OCI-M1 (cell line): Measurements from ENCODE around the gene MACROD2.
A peak's percentile ranks its signal among the peaks of the same experiment; 100 is the strongest.
"Not testable (repeated sequence)": the region's sequence is repeated elsewhere in the genome, so short reads cannot be mapped to it uniquely, and the experiment has no call there.

Experiments used
- DNase-seq: peaks from one replicate; lab custom pipeline; 2025; lab: John Stamatoyannopoulos, UW

Gene MACROD2

DNA sequence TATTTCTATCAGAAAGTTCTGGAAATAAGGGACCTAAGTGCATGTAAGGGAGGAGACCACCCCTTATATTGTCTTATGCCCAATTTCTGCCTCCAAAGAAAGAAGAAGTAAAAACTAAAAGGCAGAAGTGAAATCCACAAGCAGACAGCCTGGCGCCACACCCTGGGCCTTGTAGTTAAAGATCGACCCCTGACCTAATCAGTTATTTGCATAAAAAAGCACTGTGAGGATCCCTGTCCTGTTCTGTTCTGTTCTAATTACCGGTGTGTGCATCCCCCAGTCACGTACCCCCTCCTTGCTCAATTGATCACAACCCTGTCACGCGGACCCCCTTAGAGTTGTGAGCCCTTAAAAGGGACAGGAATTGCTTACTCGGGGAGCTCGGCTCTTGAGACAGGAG, 1812.5 kb downstream of the MACROD2 start:
- not testable (repeated sequence) for DNase-seq

DNA sequence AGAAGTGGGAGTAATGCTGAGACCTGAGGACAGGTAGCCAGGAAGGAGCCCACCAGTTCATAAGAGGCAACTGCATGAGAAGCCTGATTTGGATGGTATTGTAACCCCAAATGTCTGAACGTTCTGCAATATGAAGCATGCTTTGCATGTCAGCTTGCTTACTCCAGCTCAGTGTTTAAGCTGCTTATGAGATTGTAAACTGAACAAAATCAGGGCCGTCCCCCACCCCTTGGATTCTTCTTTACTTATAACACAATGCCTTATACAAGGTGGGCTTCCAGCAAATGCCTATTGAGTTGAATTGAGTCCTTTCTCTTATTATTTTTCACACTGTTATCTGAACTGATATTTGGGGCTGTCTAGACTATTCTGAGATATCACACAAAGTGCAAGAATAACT, 1816.6 kb downstream of the MACROD2 start:
- no peak for DNase-seq

DNA sequence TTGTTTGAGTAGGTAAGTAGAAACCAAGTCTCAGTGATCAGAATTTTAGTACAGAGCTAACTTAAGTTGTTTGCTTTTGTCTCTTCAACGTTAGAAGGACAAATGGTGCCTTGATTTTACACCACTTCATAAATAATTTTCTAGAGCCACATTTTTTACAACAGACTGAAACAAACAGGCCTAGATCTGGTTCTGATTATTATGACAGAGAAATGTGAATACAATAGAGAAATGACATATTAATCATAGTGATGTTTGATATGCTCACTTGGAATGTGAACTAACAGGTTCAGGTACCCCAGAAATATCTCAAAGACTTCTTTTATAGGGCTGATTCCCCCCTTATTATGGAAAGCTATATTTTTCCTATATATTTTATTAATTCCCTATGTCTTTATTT, 1817.4 kb downstream of the MACROD2 start:
- DNase-seq = no peak

DNA sequence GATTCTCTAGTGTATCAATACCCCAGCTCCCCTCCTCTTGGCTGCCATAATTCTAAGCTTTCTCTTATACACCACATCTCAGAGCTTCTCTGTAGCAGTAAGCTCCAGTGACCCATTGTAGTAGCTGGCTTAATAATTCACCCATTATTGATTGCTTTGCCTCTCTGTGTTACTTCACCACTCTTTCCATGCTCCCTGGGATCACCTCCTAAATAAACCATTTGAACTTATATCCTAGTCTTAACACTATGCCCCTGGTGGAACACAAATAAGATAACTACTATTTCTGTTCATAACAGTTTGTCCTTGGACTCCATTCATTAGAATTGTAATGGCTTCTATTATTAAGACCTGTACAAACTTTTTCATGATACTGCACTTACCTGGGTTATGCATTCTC, 1819.0 kb downstream of the MACROD2 start:
- DNase-seq = no peak

DNA sequence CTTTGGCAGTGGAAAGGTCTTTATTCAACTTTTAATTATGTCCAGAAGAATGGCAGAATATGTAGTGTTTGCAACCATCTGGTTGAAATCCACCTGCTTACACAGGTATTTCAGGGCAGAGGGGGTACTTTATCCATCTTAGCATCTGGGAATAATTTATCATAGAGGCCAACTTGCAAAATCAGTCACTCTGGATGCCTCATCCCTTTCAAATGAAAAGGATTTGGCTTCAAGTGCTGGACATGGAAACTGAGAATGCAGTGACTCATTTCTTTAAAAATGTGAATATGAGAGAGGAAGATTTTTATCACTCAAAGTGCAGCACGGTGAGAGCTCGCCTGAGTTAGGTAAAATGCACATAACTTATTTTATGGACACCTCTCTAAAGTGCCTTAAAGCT, 1819.6 kb downstream of the MACROD2 start:
- DNase-seq = no peak

DNA sequence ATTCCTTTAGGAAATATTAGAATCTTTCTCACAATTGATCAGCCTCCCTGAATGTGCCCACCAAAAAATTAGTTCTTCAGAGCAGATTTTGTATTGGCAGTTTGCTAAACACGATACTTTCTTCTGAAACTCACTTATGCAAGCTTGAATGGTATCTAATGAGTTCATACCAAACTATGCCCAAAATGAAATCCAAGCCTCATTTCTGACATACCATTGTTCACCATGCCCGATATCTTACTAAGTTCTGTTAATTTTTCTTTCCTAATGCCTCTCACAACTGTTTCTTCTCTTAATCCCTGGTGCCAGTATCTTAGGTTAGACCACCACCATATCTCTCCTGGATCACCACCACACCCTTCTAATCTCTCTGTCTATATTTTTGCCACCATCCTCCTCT, 1822.0 kb downstream of the MACROD2 start:
- no peak for DNase-seq

DNA sequence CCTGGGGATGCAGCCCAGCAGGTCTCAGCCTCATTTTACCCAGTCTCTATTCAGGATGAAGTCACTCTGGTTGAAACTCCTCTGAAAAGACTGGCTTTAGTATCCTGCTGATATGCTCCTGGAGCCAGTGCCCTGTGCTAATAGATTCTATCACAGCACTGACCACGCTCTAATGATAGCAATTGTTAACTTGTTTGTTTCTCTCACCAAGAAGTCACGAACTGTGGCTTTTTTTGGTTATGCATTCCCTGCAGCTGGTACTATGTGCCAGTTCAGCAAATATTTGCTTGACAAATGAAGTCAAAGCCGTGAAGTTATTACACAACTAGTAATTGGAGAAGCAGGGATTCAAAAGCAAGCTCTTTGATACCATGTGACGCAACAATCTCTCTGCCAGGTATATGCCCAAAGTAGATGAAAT, 1823.3 kb downstream of the MACROD2 start:
- DNase-seq = no peak

DNA sequence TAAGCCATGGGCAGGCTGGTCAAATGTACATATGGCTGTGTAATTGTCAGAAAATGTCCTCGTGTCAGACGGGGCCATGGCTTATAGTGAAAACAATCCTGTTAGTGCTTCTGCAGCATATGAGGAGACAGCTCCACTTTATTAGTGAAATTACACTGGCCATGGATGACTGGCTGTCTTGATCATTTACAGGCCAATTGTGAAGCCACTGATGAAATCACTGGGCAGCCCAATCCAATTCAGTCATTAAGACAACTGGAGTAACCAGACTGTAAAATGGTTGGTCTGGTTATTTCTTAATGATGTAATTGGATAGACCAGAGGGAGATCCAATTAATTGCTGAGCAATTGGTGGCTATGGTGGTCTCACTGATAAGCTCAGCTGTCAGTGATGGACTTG, 1828.4 kb downstream of the MACROD2 start:
- DNase-seq = no peak

DNA sequence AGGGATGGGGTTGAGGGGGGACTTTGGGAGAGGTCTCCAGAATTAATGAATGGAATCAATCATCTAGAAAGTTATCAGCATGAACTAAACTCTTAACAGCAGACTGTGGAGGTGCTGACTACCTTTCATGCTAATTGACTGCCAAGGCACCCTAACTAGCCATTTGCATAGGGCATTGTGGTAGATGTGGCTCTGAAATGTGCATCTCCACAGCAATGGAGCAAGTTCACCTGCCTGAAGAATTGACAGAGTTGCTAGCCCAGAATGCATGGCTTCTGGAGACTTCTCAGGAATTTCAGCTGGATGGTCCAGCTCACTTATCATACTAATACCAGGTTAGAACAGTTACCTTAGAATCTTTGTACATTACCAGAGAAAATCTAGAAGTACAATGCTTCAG, 1832.3 kb downstream of the MACROD2 start:
- no peak for DNase-seq

DNA sequence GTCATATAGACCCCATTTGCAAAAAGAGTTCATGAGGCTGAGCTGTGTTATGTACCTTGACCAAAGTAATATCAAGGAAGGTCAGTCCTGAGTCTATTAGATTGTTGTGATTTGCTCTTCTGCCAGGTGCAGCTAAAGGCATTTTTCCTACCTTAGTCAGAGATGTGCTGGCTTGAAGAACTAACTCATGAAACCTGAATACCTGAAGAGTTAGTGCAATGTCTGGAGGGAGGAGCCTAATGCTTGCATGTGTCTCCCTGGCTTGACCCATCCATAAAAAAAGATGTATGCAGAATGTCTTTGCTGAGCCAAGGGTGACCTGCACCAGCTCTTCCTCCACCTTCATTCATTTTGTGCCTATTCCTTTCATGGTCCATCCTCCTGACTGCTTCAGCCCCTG, 1835.9 kb downstream of the MACROD2 start:
- DNase-seq = no peak

DNA sequence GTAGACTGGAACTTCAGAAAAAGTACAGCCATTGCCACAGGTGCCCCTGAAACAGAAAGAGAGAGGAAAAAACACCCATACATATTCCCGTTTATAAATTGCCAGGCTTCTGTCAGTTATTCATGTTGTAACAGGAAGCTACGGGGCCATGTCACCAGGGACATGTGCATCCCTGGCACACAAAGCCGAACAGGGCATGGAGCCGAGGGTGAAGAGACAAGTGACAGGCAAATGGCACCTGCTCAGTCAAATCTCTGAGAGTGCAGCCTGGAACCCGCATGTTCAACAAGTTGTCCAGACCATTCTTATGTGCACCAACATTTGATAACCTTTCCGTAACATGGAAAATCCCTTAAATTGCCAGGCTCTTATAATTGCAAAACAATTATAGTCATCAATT, 1837.2 kb downstream of the MACROD2 start:
- no peak for DNase-seq

DNA sequence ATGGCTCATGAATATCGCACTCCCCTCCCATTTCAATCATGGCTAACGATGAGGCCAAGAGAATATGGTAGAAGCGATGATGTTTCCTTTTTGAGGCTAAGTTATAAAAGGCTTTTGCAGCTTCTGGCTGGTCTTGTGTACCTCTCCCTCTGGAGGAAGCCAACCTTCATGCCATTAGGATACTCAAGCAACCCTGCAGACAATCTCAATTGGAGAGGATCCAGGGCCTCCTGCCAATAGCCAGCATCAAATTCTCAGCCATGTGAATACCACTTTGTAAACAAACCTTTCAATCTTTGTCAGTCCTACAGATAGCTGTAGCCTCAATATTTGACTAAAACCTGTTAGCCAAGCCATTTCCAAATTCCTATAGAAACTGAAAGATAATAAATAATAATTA, 1839.5 kb downstream of the MACROD2 start:
- no peak for DNase-seq

DNA sequence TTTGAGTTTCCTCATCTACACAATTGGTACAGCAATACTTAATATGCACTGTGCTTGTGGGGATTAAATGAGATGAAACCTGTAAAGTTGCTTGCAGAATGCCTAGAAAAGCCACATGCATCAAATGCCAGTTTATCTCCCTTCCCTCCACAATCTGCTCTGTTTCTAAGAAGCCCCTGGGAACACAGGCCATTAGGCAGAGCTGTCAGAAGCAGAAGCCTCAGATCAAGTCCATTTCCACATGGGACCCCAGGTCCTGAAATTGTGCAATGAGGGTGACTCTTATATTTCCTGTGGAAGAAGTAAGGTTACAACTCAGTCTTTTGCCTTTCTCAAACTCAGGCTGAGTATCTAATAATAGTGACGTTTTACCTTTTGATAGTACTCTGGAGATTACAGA, 1840.5 kb downstream of the MACROD2 start:
- no peak for DNase-seq

DNA sequence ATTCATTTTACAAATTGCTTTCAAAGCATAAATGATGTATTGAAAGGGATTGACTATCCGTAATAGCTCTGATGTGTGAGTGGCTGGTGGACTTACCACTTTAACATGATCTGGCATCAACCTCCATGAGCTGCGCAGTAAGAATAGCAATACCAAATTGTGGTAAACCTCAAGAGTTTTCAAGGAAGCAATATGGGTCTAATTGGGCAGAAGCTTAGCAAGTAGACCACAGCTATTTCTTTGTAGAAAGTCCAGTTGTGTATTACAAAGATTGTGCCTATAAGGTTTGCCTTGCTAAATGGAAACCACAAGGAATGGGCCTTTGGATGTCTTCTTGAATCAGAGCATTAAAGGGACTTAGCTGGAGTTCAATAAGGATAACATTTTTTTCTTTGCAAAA, 1841.3 kb downstream of the MACROD2 start:
- peak; percentile 7 for DNase-seq

DNA sequence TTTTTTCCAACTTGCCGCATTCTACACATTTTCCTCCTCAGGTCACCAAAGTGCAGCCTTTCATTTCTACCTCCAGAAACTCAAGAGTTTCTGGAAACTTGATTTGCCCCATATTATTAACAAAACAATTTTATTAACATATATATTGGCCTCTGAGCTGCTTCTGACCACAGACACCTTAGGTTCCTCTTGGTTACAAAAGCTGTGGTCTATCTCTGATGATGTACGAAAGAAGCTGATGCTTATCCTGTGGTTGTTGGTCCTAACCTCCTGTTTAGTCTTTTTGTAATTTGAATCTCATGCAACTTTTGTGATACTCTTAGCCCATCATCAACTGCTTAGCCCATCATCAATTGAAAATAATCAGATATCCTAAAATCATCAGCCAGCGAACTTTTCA, 1842.2 kb downstream of the MACROD2 start:
- no peak for DNase-seq

DNA sequence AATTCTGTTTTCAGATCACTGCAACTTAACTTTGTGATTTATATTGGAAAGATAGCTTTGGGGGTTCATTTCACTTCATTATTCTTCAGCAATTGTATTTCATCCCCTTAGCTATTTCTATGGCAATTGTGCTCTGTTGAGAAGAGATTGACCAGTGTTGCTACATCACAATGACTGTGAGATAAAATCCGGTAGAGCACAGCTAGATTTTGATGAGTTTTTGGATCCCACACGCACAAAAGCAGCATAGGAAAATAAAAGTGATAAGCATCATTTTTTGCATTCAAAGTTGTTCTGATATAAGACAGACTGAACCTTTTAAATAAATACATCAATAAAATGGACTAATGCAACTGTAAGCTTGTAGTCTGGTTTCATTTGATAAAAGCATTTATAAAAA, 1843.2 kb downstream of the MACROD2 start:
- DNase-seq = no peak

DNA sequence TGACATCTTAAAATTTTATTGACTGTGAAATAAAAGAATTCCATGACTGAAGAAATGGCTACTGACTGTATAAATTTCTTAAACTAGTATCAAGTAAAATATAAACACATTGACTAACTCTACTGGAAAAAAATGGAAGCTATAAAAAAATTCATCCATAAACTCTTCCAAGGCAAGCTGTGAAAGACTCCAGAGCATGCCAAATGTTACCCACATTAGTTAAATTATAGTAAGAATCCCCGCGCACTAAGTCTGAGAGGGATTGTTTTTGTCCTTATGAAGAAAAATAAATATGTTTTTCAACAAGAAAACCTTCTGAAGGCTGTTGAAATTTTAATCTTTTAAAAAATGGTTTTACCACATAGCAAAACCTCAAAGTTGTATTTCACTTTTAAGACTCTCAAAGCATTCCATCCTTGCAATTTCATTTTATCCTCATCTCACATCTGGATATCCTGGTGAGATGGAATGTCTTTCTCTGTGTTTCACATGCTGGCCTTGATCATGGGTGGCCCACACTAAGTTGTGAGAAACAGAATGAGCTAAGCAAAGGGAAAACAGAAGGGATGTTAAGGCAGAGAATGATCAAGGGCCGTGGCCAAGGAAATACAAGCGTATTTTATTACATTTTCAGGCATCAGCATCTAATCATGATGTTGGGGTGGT, 1845.5 kb downstream of the MACROD2 start:
- DNase-seq = no peak

DNA sequence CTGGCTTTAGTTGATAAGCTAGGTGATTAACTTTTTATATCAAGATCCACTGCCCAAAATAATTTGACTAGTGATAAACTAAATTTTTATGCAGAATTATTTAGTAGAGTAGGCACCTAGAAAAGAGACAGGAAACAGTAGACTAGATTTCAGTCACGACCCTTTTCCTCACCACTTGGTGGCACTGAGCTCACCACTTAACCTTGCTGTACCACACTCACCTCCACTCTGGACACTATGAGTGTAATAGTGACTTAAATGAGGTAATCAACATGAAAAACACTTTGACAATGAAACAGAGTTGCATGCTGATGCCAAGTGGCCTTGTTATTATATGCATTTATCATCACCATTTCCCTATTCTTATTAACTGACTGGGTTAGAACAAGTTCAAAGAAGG, 1847.6 kb downstream of the MACROD2 start:
- DNase-seq = peak; percentile 3

DNA sequence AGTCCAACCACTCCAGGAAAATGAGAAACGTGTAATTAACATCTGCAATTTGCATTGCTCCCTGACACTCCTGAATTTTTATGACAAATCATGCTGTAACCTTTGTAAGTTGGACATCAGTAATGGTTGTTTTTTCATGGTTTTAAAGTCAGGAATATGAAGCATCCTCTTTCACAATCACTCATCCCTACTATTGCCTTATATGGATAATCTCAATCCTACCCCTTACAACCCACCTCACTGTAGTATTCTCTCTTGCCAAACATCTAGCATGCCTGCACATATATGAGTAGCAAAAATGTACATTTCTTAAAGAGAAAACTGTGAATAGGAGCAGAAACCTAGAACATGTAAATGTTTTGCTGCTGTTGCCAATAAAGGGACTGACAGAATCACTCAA, 1848.5 kb downstream of the MACROD2 start:
- DNase-seq = no peak

DNA sequence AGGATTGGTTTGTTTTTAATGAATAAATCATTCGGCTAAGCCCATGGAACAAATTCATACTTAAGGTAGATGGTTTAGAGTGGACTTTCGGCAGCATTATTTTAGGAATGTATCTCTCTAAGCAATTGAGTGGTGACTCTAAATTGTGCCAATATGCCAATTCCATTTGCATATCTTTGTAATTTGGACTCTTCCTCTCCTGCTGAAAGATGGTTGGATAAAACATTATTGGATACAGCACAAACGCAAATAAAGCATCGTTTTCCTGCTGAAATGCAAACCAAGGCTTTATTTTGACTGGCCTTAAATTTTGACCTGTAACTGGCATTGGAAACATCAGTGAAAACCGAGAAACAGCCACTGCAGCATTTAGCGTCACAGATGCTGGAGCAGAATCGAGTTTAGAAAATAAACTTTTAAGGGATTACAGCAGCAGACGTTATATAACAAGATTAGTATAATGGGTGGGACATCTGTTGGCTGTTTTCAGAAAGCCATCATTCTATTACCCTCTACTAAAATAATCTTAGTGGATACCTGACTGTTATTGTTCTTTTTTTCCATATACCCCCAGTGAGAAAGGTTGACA, 1852.0 kb downstream of the MACROD2 start:
- DNase-seq = no peak

DNA sequence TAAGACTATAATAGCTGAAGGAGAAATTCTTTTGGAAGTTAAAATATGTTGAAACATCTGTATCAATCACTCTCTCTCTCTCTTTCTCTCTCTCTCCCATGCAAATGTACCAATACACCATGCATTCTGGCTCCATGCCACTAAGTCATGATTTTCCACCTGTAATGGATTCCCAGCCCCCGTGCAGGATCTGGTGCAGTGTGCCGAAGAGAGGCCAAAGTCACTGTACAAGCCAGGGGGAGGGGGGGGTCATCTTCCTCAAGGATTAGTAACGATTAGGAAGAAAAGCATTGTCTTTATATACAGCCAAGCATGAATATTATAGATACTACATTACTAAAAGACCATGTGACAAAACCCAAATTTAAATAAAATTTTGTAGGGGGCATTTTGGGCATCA, 1852.8 kb downstream of the MACROD2 start:
- no peak for DNase-seq

DNA sequence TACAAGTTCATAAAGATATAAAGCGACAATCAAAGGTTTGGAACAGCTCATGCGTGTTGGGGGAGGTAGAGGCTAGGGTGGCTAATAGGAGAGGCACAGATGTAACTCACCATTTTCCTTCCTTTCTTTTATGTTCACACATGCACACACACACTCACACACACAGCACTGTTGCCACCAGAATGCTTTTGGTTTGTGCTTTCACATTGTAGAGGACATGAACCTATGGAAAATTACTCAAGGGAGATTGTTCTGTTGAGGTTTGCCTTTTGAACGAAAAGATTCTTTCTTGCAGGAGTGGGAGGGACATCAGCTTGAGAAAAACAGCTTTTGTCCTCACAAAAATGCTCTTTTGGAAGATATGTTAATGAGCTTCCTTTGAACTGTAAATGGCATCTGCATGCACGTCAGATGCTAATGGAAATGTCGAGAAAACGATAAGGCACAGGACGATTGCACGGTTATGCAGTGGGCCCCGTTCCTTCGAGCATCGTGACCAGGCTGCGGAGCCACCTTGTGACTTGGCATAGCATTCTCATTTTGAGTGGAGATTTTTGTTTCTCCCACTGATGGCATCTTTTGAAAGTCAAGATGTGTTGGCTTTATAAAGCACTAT, 1853.8 kb downstream of the MACROD2 start:
- DNase-seq = no peak

DNA sequence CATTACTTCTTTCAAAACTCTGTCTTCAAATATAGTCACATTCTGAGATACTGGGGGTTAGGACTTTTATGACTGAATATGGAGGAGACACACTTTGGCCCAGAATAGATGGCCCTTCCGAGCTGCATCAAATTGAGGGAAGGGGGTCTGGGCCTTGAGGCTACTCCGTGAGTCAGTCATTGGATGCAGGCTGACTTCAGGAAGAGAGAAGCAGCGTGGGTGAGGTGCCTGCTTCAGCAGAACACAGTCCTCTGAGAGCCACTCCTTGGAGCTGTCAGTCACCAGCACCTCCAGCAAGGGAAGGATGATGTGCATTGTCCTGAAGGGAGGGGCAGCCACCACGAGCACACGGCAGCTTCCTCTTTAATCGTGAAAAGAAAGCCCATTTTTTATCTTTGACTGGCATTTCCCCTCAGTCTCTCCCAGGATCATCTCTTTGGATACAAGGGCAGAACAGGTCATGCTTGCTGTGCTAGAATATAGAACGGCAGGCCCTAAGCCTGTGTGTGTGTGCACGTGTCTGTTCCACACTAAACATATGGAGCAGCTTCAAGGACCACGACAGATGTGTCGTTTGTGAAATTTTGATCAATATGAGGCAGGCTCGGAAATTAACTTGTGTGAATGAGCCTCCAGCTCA, 1856.4 kb downstream of the MACROD2 start:
- DNase-seq = peak; percentile 3
